PC-9 (cell line): Measurements from ENCODE around the gene ERMP1.

ENCODE experiments used
- CTCF ChIP-seq: fragments of 200-600 bp; sonication (generic); conservative IDR thresholded peaks from 2 replicates; pipeline ENCODE4 v1.6.1; 2017; ENCODE audit warnings: mixed run types, antibody characterized with exemption, mild to moderate bottlenecking, moderate library complexity
- EZH2 ChIP-seq: fragments of 200-600 bp; sonication (generic); IDR thresholded peaks from 2 replicates; pipeline ENCODE4 v1.8.0; 2017; ENCODE audit warnings: antibody characterized with exemption, low read depth

DNA sequence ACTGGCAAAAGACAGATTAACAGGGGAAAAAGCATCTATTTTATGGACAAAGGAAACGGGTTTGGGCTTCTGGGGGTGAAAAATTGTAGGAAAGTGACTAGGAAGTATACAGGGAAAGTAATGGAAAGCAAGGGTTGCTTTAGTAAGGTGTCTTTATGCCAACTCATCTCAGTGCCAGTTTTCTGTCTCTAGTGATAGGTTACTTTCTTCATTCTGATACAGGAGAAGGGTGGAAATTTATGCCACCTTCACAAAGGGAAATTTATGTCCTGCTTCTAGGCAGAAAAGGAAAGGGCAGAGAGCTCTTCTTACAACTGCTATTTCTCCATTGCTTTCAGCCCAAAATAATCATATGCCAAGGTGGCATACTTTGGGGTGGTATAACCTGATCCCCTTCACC is 20.1 kb upstream of the ERMP1 start:
- TF ChIP-seq CTCF (no peak), EZH2 (no peak)
